GM23248 (cell line): Measurements from ENCODE around the gene ARAP2.

Source experiments
- EZH2 ChIP-seq: fragments of 200-600 bp; sonication (generic); IDR thresholded peaks from 2 replicates; pipeline ENCODE4 v1.6.1; 2018; ENCODE audit warnings: antibody characterized with exemption, mild to moderate bottlenecking; ENCODE audit not compliant: insufficient read depth, poor library complexity, severe bottlenecking
- EZH2phosphoT487 ChIP-seq: fragments of 200-600 bp; sonication (generic); IDR thresholded peaks from 2 replicates; pipeline ENCODE4 v1.6.1; 2018; ENCODE audit warnings: antibody characterized with exemption, moderate library complexity, mild to moderate bottlenecking, low read depth; ENCODE audit not compliant: insufficient read depth

DNA sequence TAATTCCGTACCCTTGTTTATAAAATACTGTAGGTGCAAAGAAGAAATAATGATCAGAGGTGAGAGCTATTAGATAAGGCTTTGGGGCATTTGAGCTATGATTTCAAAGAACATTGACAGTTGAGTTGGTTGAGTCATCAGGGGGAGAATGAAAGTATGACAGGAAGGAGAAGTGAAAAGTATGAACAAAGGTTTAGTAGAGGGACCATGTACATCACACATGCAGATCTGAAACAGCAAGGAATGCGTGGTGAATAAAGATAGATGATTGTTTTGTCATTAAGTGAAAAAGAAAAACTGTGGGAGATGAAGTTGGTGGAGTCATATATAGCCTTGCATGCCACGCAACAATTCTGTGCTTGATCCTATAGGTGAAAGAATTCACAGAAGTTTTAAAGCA is 163.1 kb downstream of the ARAP2 start:
- TF ChIP-seq EZH2phosphoT487 (no peak), EZH2 (no peak)
